Loucy (cell line): ENCODE measurements around the gene SMIM30.

ENCODE experiments used
- EZH2phosphoT487 ChIP-seq: fragments of 200-600 bp; IDR thresholded peaks from 2 replicates; pipeline ENCODE4 v1.6.1; 2018; ENCODE audit warnings: antibody characterized with exemption, mild to moderate bottlenecking, moderate library complexity, borderline replicate concordance
- TF ChIP-seq, protein P1 (sequence below): fragments of 200-600 bp; sonication (generic); conservative IDR thresholded peaks from 2 replicates; pipeline ENCODE4 v1.5.1; 2014; ENCODE audit warnings: mild to moderate bottlenecking, antibody characterized with exemption, low read length

DNA sequence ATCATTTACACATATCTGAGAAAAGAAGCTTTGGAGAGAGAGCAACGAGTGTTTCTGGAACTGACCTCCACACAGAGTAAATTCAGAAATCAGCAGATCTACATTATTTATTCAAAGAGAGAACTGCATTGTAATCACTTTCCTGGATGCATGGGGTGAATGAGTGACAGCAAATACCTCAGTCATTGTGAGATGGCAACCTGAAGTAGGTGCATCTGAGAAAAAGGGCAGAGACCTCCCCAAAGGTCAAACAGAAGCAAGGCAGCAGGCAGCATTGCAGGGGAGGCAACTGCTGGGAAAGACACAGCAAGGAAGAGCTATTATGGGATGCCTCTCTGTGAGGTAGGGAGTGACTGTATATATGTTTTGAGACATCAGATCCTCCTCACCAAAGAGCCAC lies 26.5 kb upstream of the SMIM30 start:
- TF ChIP-seq EZH2phosphoT487: no peak
- TF ChIP-seq, protein P1, sequence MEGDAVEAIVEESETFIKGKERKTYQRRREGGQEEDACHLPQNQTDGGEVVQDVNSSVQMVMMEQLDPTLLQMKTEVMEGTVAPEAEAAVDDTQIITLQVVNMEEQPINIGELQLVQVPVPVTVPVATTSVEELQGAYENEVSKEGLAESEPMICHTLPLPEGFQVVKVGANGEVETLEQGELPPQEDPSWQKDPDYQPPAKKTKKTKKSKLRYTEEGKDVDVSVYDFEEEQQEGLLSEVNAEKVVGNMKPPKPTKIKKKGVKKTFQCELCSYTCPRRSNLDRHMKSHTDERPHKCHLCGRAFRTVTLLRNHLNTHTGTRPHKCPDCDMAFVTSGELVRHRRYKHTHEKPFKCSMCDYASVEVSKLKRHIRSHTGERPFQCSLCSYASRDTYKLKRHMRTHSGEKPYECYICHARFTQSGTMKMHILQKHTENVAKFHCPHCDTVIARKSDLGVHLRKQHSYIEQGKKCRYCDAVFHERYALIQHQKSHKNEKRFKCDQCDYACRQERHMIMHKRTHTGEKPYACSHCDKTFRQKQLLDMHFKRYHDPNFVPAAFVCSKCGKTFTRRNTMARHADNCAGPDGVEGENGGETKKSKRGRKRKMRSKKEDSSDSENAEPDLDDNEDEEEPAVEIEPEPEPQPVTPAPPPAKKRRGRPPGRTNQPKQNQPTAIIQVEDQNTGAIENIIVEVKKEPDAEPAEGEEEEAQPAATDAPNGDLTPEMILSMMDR: no peak
